Right lobe of liver (tissue), 6 donors: ENCODE measurements around the gene TNFRSF1B. TPM values are rescaled to one million over a fixed set of nuclear protein-coding genes. Genes with fewer than 3 reads are reported as not detected.
"Not testable (repeated sequence)": the region's sequence is repeated elsewhere in the genome, so short reads cannot be mapped to it uniquely, and the experiment has no call there.

Experiments
- ATAC-seq, 4 donors: fragments of 200-7000 bp; cut with Tn5 transposase; one replicate each; pipeline ENCODE4 v1.9.1; 2020; ENCODE audit warnings: mild to moderate bottlenecking in 4 of 4, moderate library complexity in 4 of 4
- DNase-seq, 3 donors: peaks; one replicate each; pipeline ENCODE4 v3.0.0-alpha.2; 2020
- H3K27ac ChIP-seq, 3 donors: fragments of 200-600 bp; one replicate each; pipeline ENCODE4 v1.8.0; 2022
- H3K27me3 ChIP-seq, 2 donors: fragments of 200-600 bp; one replicate each; pipeline ENCODE4 v1.8.0; 2022
- H3K36me3 ChIP-seq, 4 donors: fragments of 200-600 bp; sonication (generic) in 1 of 4; one replicate each; pipeline versions ENCODE4 v1.5.1 to v1.8.0; 2017 to 2022; ENCODE audit warnings: control low read depth in 1 of 4
- H3K4me1 ChIP-seq, 4 donors: fragments of 200-600 bp; sonication (generic) in 1 of 4; one replicate each; pipeline versions ENCODE4 v1.5.1 to v1.8.0; 2017 to 2022; ENCODE audit warnings: control low read depth in 1 of 4
- H3K4me3 ChIP-seq, 3 donors: fragments of 200-600 bp; one replicate each; pipeline ENCODE4 v1.8.0; 2022
- H3K9me3 ChIP-seq, 4 donors: fragments of 200-600 bp; sonication (generic) in 1 of 4; one replicate each; pipeline versions ENCODE4 v1.5.1 to v1.8.0; 2017 to 2022; ENCODE audit warnings: control low read depth in 1 of 4
- CTCF ChIP-seq, 4 donors: fragments of 200-600 bp in 3 of 4; fragments of 450-650 bp in 1 of 4; IDR thresholded peaks; one replicate each; pipeline versions ENCODE4 v1.5.1 to v1.8.0; 2016 to 2022; ENCODE audit warnings: antibody characterized with exemption in 4 of 4, mild to moderate bottlenecking in 2 of 4
- POLR2A ChIP-seq: fragments of 450-650 bp; IDR thresholded peaks from one replicate; pipeline ENCODE4 v1.6.1; 2017; ENCODE audit warnings: antibody characterized with exemption, mild to moderate bottlenecking
- WGBS: methylation state at CpG from one replicate; pipeline ENCODE4 v1.1.6; 2018; ENCODE audit warnings: low coverage, low lambda C conversion rate; ENCODE audit not compliant: insufficient coverage; ENCODE audit errors: missing lambda C conversion rate; 5-methylcytosine and 5-hydroxymethylcytosine counted together
- intact Hi-C, 2 donors: fragments of 100-400 bp; cut with DNase I; formaldehyde crosslinking; loops; one replicate each; pipeline versions ENCODE4 v1.11.2 to v1.14.1; 2022
- total RNA-seq, 6 experiments: library from RNA; depleted of rRNA in 2 of 6; stranded (reverse); fragments of >200 nt in 2 of 6; fragmentation: NEBNext Ultra II Directional in 3 of 6; extraction: Animal tissue kit (Norgen Biotek cat#: 25700) in 3 of 6; gene quantifications; one replicate each; pipeline versions ENCODE4 v1.1.0 to v1.2.4, GENCODE V29; 2016 to 2023
- donor health status: DM: no; HTN: yes; CAD: no.
- donor health status: DM: no; HTN: no; CAD: no.
- donor health status: DM: no; HTN: no; CAD: no.
- donor health status: DM: no; HTN: yes; CAD: no.
- donor health status: DM: no; HTN: yes; CAD: no.

Gene TNFRSF1B
- total RNA-seq, 6 experiments from 2014 or later, result 12.9 to 56.9 (median 26.5) TPM

GRCh38 chr1:12219800-12220199, 53.0 kb downstream of the TNFRSF1B start:
- Histone ChIP-seq H3K27me3 (no peaks in the 10 kb centered on the region), H3K4me1 (peaks cover 0 to 7% (median 0%) of the 10 kb centered on the region in 4 donors), H3K27ac (no peak overlapping the region), H3K9me3 (no peaks in the 10 kb centered on the region), H3K36me3 (no peaks in the 10 kb centered on the region), H3K4me3 (no peak overlapping the region)
- ATAC-seq (no peak), DNase-seq (no peak)
- no peak for TF ChIP-seq POLR2A
- no peak for TF ChIP-seq CTCF (IDR thresholded peaks at IDR 0.05)
- intact Hi-C loops, result no loop called here
- WGBS, result 54% methylated on average over 2 of the region's 4 CpGs

- no peak for DNase-seq
- H3K4me1 ChIP-seq, result peaks cover 0 to 7% (median 0%) of the 10 kb centered on the region in 4 donors
- H3K27ac ChIP-seq, result no peak overlapping the region
- H3K27me3 ChIP-seq, result no peaks in the 10 kb centered on the region
- ATAC-seq, result peak in 3 of 4 donors; percentile 50 to 77 (median 67)
- no peaks in the 10 kb centered on the region for H3K36me3 ChIP-seq
- 10% methylated on average over 2 of the region's 2 CpGs for WGBS
- no peaks in the 10 kb centered on the region for H3K9me3 ChIP-seq
- no peak for TF ChIP-seq POLR2A
- TF ChIP-seq CTCF (IDR thresholded peaks at IDR 0.05), result no peak
- intact Hi-C loops, result no loop called here
- H3K4me3 ChIP-seq, result no peak overlapping the region
Measured at GRCh38 chr1:12220890-12221289, 54.1 kb downstream of the TNFRSF1B start.

- H3K27me3 ChIP-seq, ATAC-seq, intact Hi-C loops, H3K4me3 ChIP-seq, H3K9me3 ChIP-seq, H3K4me1 ChIP-seq, H3K27ac ChIP-seq, H3K36me3 ChIP-seq, DNase-seq: not testable (repeated sequence)
- 100% methylated on average over 1 of the region's 1 CpG for WGBS
Measured at GRCh38 chr1:12222700-12223099, 55.9 kb downstream of the TNFRSF1B start.

GRCh38 chr1:12224092-12224491, 57.3 kb downstream of the TNFRSF1B start:
- H3K27me3 ChIP-seq, H3K9me3 ChIP-seq, DNase-seq, H3K27ac ChIP-seq, intact Hi-C loops, ATAC-seq, H3K36me3 ChIP-seq, H3K4me3 ChIP-seq, H3K4me1 ChIP-seq: not testable (repeated sequence)
- WGBS, result 89% methylated on average over 5 of the region's 6 CpGs

- H3K27me3 ChIP-seq, result no peaks in the 10 kb centered on the region
- TF ChIP-seq POLR2A, result no peak
- no peak for TF ChIP-seq CTCF (IDR thresholded peaks at IDR 0.05)
- intact Hi-C loops, result no loop called here
- peaks cover 0 to 16% (median 0%) of the 10 kb centered on the region in 4 donors for H3K4me1 ChIP-seq
- DNase-seq, result no peak
- H3K36me3 ChIP-seq, result no peaks in the 10 kb centered on the region
- no peak overlapping the region for H3K27ac ChIP-seq
- H3K9me3 ChIP-seq, result no peaks in the 10 kb centered on the region
- no peak for ATAC-seq
- H3K4me3 ChIP-seq, result no peak overlapping the region
- WGBS, result 82% methylated on average over 4 of the region's 7 CpGs
Measured at GRCh38 chr1:12228979-12229378, 62.2 kb downstream of the TNFRSF1B start.

GRCh38 chr1:12229386-12229834, 62.6 kb downstream of the TNFRSF1B start:
- no peak for ATAC-seq
- Histone ChIP-seq H3K4me3 (peak overlapping the region in 1 of 3 donors; percentile 100), H3K27ac (no peak overlapping the region)

More at GRCh38 chr1:12229386-12229834, 62.6 kb downstream of the TNFRSF1B start:
- Histone ChIP-seq H3K36me3 (no peaks in the 10 kb centered on the region), H3K9me3 (no peaks in the 10 kb centered on the region), H3K4me1 (peaks cover 0 to 16% (median 0%) of the 10 kb centered on the region in 4 donors), H3K27me3 (no peaks in the 10 kb centered on the region)
- intact Hi-C loops, result no loop called here
- no peak for TF ChIP-seq CTCF (IDR thresholded peaks at IDR 0.05)
- TF ChIP-seq POLR2A, result no peak
- WGBS, result 58% methylated on average over 10 of the region's 13 CpGs
- no peak for DNase-seq
